Measurements from ENCODE around the gene SP2. TPM values are rescaled to one million over a fixed set of nuclear protein-coding genes. Genes with fewer than 3 reads are reported as not detected.
"Not testable (repeated sequence)": the region's sequence is repeated elsewhere in the genome, so short reads cannot be mapped to it uniquely, and the experiment has no call there.

Gene SP2
- polyA plus RNA-seq, 4 donors = 24.3 to 25.7 (median 25.4) TPM

GRCh38 chr17:47916489-47917208 lies 20.6 kb downstream of the SP2 start:
- DNase-seq (ENCODE audit: low read depth in 4 of 4, low spot score in 3 of 4) = no peak

GRCh38 chr17:47917581-47917980 lies 21.5 kb downstream of the SP2 start:
- DNase-seq (ENCODE audit: low read depth in 4 of 4, low spot score in 3 of 4) = no peak

GRCh38 chr17:47918006-47918405 lies 22.0 kb downstream of the SP2 start:
- DNase-seq (ENCODE audit: low read depth in 4 of 4, low spot score in 3 of 4) = no peak

- DNase-seq (ENCODE audit: low read depth in 4 of 4, low spot score in 3 of 4) = no peak
Observed at GRCh38 chr17:47918991-47919390, 23.0 kb downstream of the SP2 start.

GRCh38 chr17:47919889-47920288 lies 23.9 kb downstream of the SP2 start:
- not testable (repeated sequence) for DNase-seq (ENCODE audit: low read depth in 4 of 4, low spot score in 3 of 4)

GRCh38 chr17:47924785-47925677 lies 29.0 kb downstream of the SP2 start:
- DNase-seq (ENCODE audit: low read depth in 4 of 4, low spot score in 3 of 4) = no peak

- no peak for DNase-seq (ENCODE audit: low read depth in 4 of 4, low spot score in 3 of 4)
Observed at GRCh38 chr17:47925678-47925988, 29.6 kb downstream of the SP2 start.

GRCh38 chr17:47927821-47928400 lies 31.9 kb downstream of the SP2 start:
- DNase-seq (ENCODE audit: low read depth in 4 of 4, low spot score in 3 of 4) = no peak

GRCh38 chr17:47928415-47928814 lies 32.4 kb downstream of the SP2 start:
- no peak for DNase-seq (ENCODE audit: low read depth in 4 of 4, low spot score in 3 of 4)

- no peak for DNase-seq (ENCODE audit: low read depth in 4 of 4, low spot score in 3 of 4)
Observed at GRCh38 chr17:47929218-47930000, 33.4 kb downstream of the SP2 start.

GRCh38 chr17:47931848-47932247 lies 35.8 kb downstream of the SP2 start:
- DNase-seq (ENCODE audit: low read depth in 4 of 4, low spot score in 3 of 4) = no peak

- DNase-seq (ENCODE audit: low read depth in 4 of 4, low spot score in 3 of 4) = no peak
Observed at GRCh38 chr17:47934856-47935255, 38.8 kb downstream of the SP2 start.

- not testable (repeated sequence) for DNase-seq (ENCODE audit: low read depth in 4 of 4, low spot score in 3 of 4)
Observed at GRCh38 chr17:47935468-47935867, 39.4 kb downstream of the SP2 start.

GRCh38 chr17:47935961-47936360 lies 39.9 kb downstream of the SP2 start:
- DNase-seq (ENCODE audit: low read depth in 4 of 4, low spot score in 3 of 4) = no peak

- no peak for DNase-seq (ENCODE audit: low read depth in 4 of 4, low spot score in 3 of 4)
Observed at GRCh38 chr17:47937941-47938340, 41.9 kb downstream of the SP2 start.

GRCh38 chr17:47941246-47942095 lies 45.4 kb downstream of the SP2 start, which contains the start of gene PNPO:
PNPO (plus strand) TSS chr17:47941571; CDS start chr17:47941676, 105 bp downstream.
- peak; percentile 74 to 91 (median 87) for DNase-seq (ENCODE audit: low read depth in 4 of 4, low spot score in 3 of 4)

GRCh38 chr17:47942096-47942510 lies 46.1 kb downstream of the SP2 start:
- no peak for DNase-seq (ENCODE audit: low read depth in 4 of 4, low spot score in 3 of 4)

GRCh38 chr17:47942568-47942967 lies 46.5 kb downstream of the SP2 start:
- no peak for DNase-seq (ENCODE audit: low read depth in 4 of 4, low spot score in 3 of 4)

GRCh38 chr17:47945080-47945479 lies 49.0 kb downstream of the SP2 start:
- no peak for DNase-seq (ENCODE audit: low read depth in 4 of 4, low spot score in 3 of 4)
